H1 (cell line): ENCODE measurements around the gene FSCN2. TPM values are rescaled to one million over a fixed set of nuclear protein-coding genes. Genes with fewer than 3 reads are reported as not detected.
A peak's percentile ranks its signal among the peaks of the same experiment; 100 is the strongest.

Source experiments
- CTCF ChIA-PET: fragments of 300-600 bp; sonication (Branson Sonifier 250); formaldehyde crosslinking; loops from one replicate; lab custom pipeline; 2021; ENCODE audit not compliant: partially characterized antibody; lab: Charles Lee
- POLR2A ChIA-PET: fragments of 300-600 bp; sonication (Branson Sonifier 250); formaldehyde crosslinking; loops from one replicate; lab custom pipeline; 2021; ENCODE audit warnings: inconsistent platforms; ENCODE audit not compliant: partially characterized antibody; lab: Charles Lee
- DNase-seq, 2 experiments: peaks; one replicate each; pipeline versions ENCODE4 v3.0.0 to v3.0.0-alpha.2; 2010 to 2022; ENCODE audit warnings: low spot score in 2 of 2, low read depth in 1 of 2, mixed read lengths in 1 of 2
- FAIRE-seq: peaks from 2 replicates; lab custom pipeline; 2011; peaks lifted over from hg19 to GRCh38; lab: Jason Lieb, UNC
- H2AFZ ChIP-seq: 2 replicates; pipeline ENCODE4 v1.8.1; 2012; ENCODE audit warnings: low read length, inconsistent platforms
- H2AK5ac ChIP-seq: 2 replicates; pipeline ENCODE4 v1.6.1; 2013; ENCODE audit warnings: low read depth, low read length
- H2BK120ac ChIP-seq: replicated peaks from 2 replicates; pipeline ENCODE3; 2013; ENCODE audit warnings: low read depth, low read length, inconsistent platforms
- H2BK12ac ChIP-seq: 2 replicates; pipeline ENCODE4 v1.6.1; 2013; ENCODE audit warnings: low read depth, low read length
- H2BK15ac ChIP-seq: 2 replicates; pipeline ENCODE4 v1.6.1; 2013; ENCODE audit warnings: low read length
- H2BK20ac ChIP-seq: 2 replicates; pipeline ENCODE4 v1.6.1; 2013; ENCODE audit warnings: low read length
- H2BK5ac ChIP-seq: 2 replicates; pipeline ENCODE4 v1.6.1; 2013; ENCODE audit warnings: low read depth, low read length
- H3K14ac ChIP-seq: 2 replicates; pipeline ENCODE4 v1.6.1; 2013; ENCODE audit warnings: inconsistent platforms; ENCODE audit not compliant: insufficient read length
- H3K18ac ChIP-seq: 2 replicates; pipeline ENCODE4 v1.6.1; 2013; ENCODE audit warnings: low read length; ENCODE audit errors: extremely low read depth
- H3K23ac ChIP-seq: 2 replicates; pipeline ENCODE4 v1.6.1; 2013; ENCODE audit warnings: inconsistent platforms; ENCODE audit not compliant: insufficient read length
- H3K23me2 ChIP-seq: 2 replicates; pipeline ENCODE4 v1.6.1; 2013; ENCODE audit warnings: low read depth, low read length
- H3K27ac ChIP-seq: 2 replicates; pipeline ENCODE4 v1.6.1; 2011; ENCODE audit warnings: low read depth, low read length, inconsistent platforms
- H3K27me3 ChIP-seq, 4 experiments: replicated peaks in 1 of 4; 1 replicate in 1 of 4; 2 replicates in 3 of 4; pipeline versions ENCODE4 v1.6.1 to v1.8.1; 2011 to 2013; ENCODE audit warnings: low read length in 3 of 4, mild to moderate bottlenecking in 3 of 4, inconsistent platforms in 2 of 4, mixed read lengths in 2 of 4, moderate library complexity in 1 of 4; ENCODE audit not compliant: control insufficient read depth in 3 of 4, insufficient read depth in 3 of 4; ENCODE audit errors: extremely low read depth in 1 of 4
- H3K36me3 ChIP-seq, 4 experiments: 2 replicates each; pipeline versions ENCODE4 v1.6.1 to v1.8.1; 2011 to 2013; ENCODE audit warnings: mild to moderate bottlenecking in 4 of 4, low read length in 3 of 4, moderate library complexity in 2 of 4, control low read depth in 1 of 4, inconsistent platforms in 1 of 4; ENCODE audit not compliant: insufficient read depth in 4 of 4, control insufficient read depth in 2 of 4
- H3K4ac ChIP-seq: replicated peaks from 2 replicates; pipeline ENCODE3; 2013; ENCODE audit warnings: low read length, low read depth, mixed read lengths, inconsistent platforms; ENCODE audit not compliant: insufficient read length
- H3K4me1 ChIP-seq, 4 experiments: replicated peaks in 1 of 4; 1 replicate in 1 of 4; 2 replicates in 3 of 4; pipeline versions ENCODE4 v1.6.1 to v1.8.1; 2011 to 2013; ENCODE audit warnings: low read length in 3 of 4, inconsistent platforms in 2 of 4, mixed read lengths in 1 of 4; ENCODE audit not compliant: insufficient read depth in 4 of 4, control insufficient read depth in 3 of 4
- H3K4me2 ChIP-seq, 2 experiments: 2 replicates each; pipeline versions ENCODE4 v1.6.1 to v1.8.1; 2011 to 2013; ENCODE audit warnings: low read depth in 2 of 2, low read length in 2 of 2, control low read depth in 1 of 2, inconsistent platforms in 1 of 2, mild to moderate bottlenecking in 1 of 2; ENCODE audit not compliant: insufficient read depth in 1 of 2
- H3K4me3 ChIP-seq, 4 experiments: fragments of 200-600, 300-600 bp in 1 of 4; sonication (generic), shearing (Covaris generic), sonication (Bioruptor Twin) in 1 of 4; 2 replicates each; pipeline versions ENCODE4 v1.5.1 to v1.8.1; 2011 to 2016; ENCODE audit warnings: low read length in 4 of 4, low read depth in 3 of 4, control low read depth in 2 of 4, inconsistent platforms in 2 of 4, mild to moderate bottlenecking in 2 of 4, mixed read lengths in 1 of 4, moderate library complexity in 1 of 4; ENCODE audit not compliant: insufficient read depth in 2 of 4; ENCODE audit errors: extremely low read depth in 1 of 4
- H3K56ac ChIP-seq: replicated peaks from 2 replicates; pipeline ENCODE3; 2013; ENCODE audit warnings: low read depth, mild to moderate bottlenecking, mixed read lengths, low read length, inconsistent platforms; ENCODE audit not compliant: insufficient read length
- H3K79me1 ChIP-seq: 2 replicates; pipeline ENCODE4 v1.6.1; 2013; ENCODE audit warnings: low read depth, low read length, control low read depth
- H3K79me2 ChIP-seq, 2 experiments: 2 replicates each; pipeline versions ENCODE4 v1.6.1 to v1.8.1; 2012 to 2013; ENCODE audit warnings: low read length in 2 of 2, mild to moderate bottlenecking in 2 of 2, inconsistent platforms in 1 of 2; ENCODE audit not compliant: insufficient read depth in 2 of 2, control insufficient read depth in 1 of 2
- H3K9ac ChIP-seq, 4 experiments: replicated peaks in 1 of 4; 1 replicate in 1 of 4; 2 replicates in 3 of 4; pipeline versions ENCODE4 v1.6.1 to v1.8.1; 2011 to 2013; ENCODE audit warnings: low read depth in 3 of 4, low read length in 3 of 4, control low read depth in 2 of 4, mild to moderate bottlenecking in 2 of 4, moderate library complexity in 2 of 4, inconsistent platforms in 1 of 4; ENCODE audit errors: extremely low read depth in 1 of 4
- H3K9me3 ChIP-seq, 2 experiments: 2 replicates each; pipeline versions ENCODE4 v1.6.1 to v1.8.1; 2012 to 2013; ENCODE audit warnings: mild to moderate bottlenecking in 2 of 2, moderate library complexity in 2 of 2, control low read depth in 1 of 2, inconsistent platforms in 1 of 2, low read depth in 1 of 2, low read length in 1 of 2, mixed read lengths in 1 of 2; ENCODE audit not compliant: insufficient read depth in 2 of 2
- H4K20me1 ChIP-seq, 2 experiments: replicated peaks in 1 of 2; 2 replicates each; pipeline versions ENCODE3 to v1.8.1; 2011 to 2013; ENCODE audit warnings: inconsistent platforms in 2 of 2, low read length in 2 of 2, mild to moderate bottlenecking in 1 of 2; ENCODE audit not compliant: insufficient read depth in 2 of 2, control insufficient read depth in 1 of 2
- H4K5ac ChIP-seq: 2 replicates; pipeline ENCODE4 v1.6.1; 2013; ENCODE audit warnings: low read length, low read depth, mixed read lengths, inconsistent platforms; ENCODE audit not compliant: insufficient read length
- H4K8ac ChIP-seq: 2 replicates; pipeline ENCODE4 v1.8.0; 2013; ENCODE audit warnings: mild to moderate bottlenecking, moderate library complexity, low read length, inconsistent platforms; ENCODE audit not compliant: insufficient read depth; ENCODE audit errors: extremely low read depth
- H4K91ac ChIP-seq: replicated peaks from 2 replicates; pipeline ENCODE3; 2013; ENCODE audit warnings: low read length, mixed read lengths, inconsistent platforms; ENCODE audit not compliant: insufficient read length
- CBX5 ChIP-seq: fragments of 300-800, 300-1000 bp; sonication (generic); IDR thresholded peaks from 2 replicates; pipeline ENCODE4 v1.7.1; 2016; ENCODE audit warnings: antibody characterized with exemption, low read length, low read depth
- CHD1 ChIP-seq: IDR thresholded peaks from 2 replicates; pipeline ENCODE4 v1.6.1; 2012; ENCODE audit warnings: low read depth, low read length, improper control_type of control experiment
- CREB1 ChIP-seq: IDR thresholded peaks from 2 replicates; pipeline ENCODE4 v1.6.1; 2012; ENCODE audit warnings: inconsistent platforms
- GABPA ChIP-seq: IDR thresholded peaks from 2 replicates; pipeline ENCODE4 v1.6.1; 2011; ENCODE audit warnings: mild to moderate bottlenecking, low read length, moderate library complexity, borderline replicate concordance; ENCODE audit not compliant: insufficient read depth
- HDAC2 ChIP-seq, 2 experiments: fragments of 300-600 bp in 1 of 2; sonication (generic) in 1 of 2; IDR thresholded peaks; 2 replicates each; pipeline ENCODE4 v1.6.1; 2011 to 2012; ENCODE audit warnings: low read depth in 2 of 2, low read length in 2 of 2, mild to moderate bottlenecking in 2 of 2, moderate library complexity in 2 of 2, borderline replicate concordance in 1 of 2, inconsistent platforms in 1 of 2
- KDM1A ChIP-seq: fragments of 200-600, 300-600 bp; sonication (generic); IDR thresholded peaks from 2 replicates; pipeline ENCODE4 v1.7.1; 2016; ENCODE audit warnings: mild to moderate bottlenecking, low read length, borderline replicate concordance
- MAFK ChIP-seq: IDR thresholded peaks from 2 replicates; pipeline ENCODE4 v1.6.1; 2012; ENCODE audit warnings: low read depth, mild to moderate bottlenecking, improper control_type of control experiment, low read length
- POLR2AphosphoS5 ChIP-seq: IDR thresholded peaks from 2 replicates; pipeline ENCODE4 v1.6.1; 2011; ENCODE audit warnings: low read depth, low read length
- RAD21 ChIP-seq, 2 experiments: IDR thresholded peaks in 1 of 2; conservative IDR thresholded peaks in 1 of 2; 2 replicates each; pipeline ENCODE4 v1.6.1; 2011; ENCODE audit warnings: low read depth in 2 of 2, low read length in 2 of 2, improper control_type of control experiment in 1 of 2, inconsistent platforms in 1 of 2, mild to moderate bottlenecking in 1 of 2, moderate library complexity in 1 of 2
- SAP30 ChIP-seq: fragments of 300-600 bp; sonication (generic); IDR thresholded peaks from 2 replicates; pipeline ENCODE4 v1.7.1; 2012; ENCODE audit warnings: low read length, moderate library complexity, mild to moderate bottlenecking, inconsistent platforms; ENCODE audit not compliant: insufficient read depth, insufficient replicate concordance
- TAF1 ChIP-seq: IDR thresholded peaks from 2 replicates; pipeline ENCODE4 v1.6.1; 2011; ENCODE audit warnings: mild to moderate bottlenecking, low read depth, low read length
- YY1 ChIP-seq: IDR thresholded peaks from 2 replicates; pipeline ENCODE4 v1.6.1; 2011; ENCODE audit warnings: low read depth, mild to moderate bottlenecking, low read length
- WGBS, 2 experiments: shearing (Covaris generic) in 1 of 2; methylation state at CpG; one replicate each; pipeline versions ENCODE4 v1.1.6 to v1.1.7; 2013 to 2015; ENCODE audit warnings: low lambda C conversion rate in 2 of 2, mixed read lengths in 2 of 2, inconsistent platforms in 1 of 2, low coverage in 1 of 2, missing lambda C conversion rate in 1 of 2; ENCODE audit not compliant: insufficient replicate concordance in 2 of 2, insufficient coverage in 1 of 2, insufficient read length in 1 of 2; ENCODE audit errors: extremely low coverage in 1 of 2, missing lambda C conversion rate in 1 of 2; 5-methylcytosine and 5-hydroxymethylcytosine counted together
- polyA plus RNA-seq, 7 experiments: library from polyadenylated mRNA; depleted of rRNA in 3 of 7; stranded (reverse) in 5 of 7; unstranded in 2 of 7; fragments of >200 nt in 5 of 7; fragments of 200-250 nt in 2 of 7; gene quantifications; 1 replicate in 5 of 7; 2 replicates in 1 of 7; 4 replicates in 1 of 7; pipeline versions ENCODE4 v1.2.1 to v1.2.3, GENCODE V29; 2011 to 2013; ENCODE audit warnings: missing spikeins in 2 of 7, mixed read lengths in 2 of 7
- total RNA-seq: library from RNA; stranded (reverse); fragmentation: NEBNext Ultra II Directional; extraction: Animal tissue kit (Norgen Biotek cat#: 25700); gene quantifications from 2 replicates; pipeline ENCODE4 v1.2.1, GENCODE V29; 2021
- TF ChIP-seq, protein P1 (sequence below): IDR thresholded peaks from 2 replicates; pipeline ENCODE4 v1.6.1; 2012; ENCODE audit warnings: inconsistent platforms

FSCN2 gene
- total and polyA plus RNA-seq, 2 of the 8 experiments (the other 6 are each of a cell fraction or from before 2014, with no cell fraction given), result 0.18 to 0.30 TPM

GRCh38 chr17:81500047-81500446 is 28.1 kb upstream of the FSCN2 start:
- H4K91ac ChIP-seq, result no peak overlapping the region
- no peak for DNase-seq
- H2BK120ac ChIP-seq, result no peak overlapping the region
- 78% methylated on average over 7 of the region's 7 CpGs; no CpG with 5 or more reads in 1 of the 2 experiments for WGBS, 2 experiments
- peak overlapping the region; percentile 2; the same call in 1 of the 2 replicates for H4K8ac ChIP-seq
- H3K4me1 ChIP-seq, result peaks cover 0 to 3% (median 2%) of the 10 kb centered on the region in 4 experiments; a peak in 3 of 7 replicates
- H2BK20ac ChIP-seq, result peak overlapping the region; percentile 93; the same call in 1 of the 2 replicates
- no peak overlapping the region for H3K27ac ChIP-seq
- no peak overlapping the region for H3K18ac ChIP-seq
- no peak overlapping the region for H4K5ac ChIP-seq
- no peaks in the 10 kb centered on the region for H3K27me3 ChIP-seq
- no peak overlapping the region for H2BK12ac ChIP-seq
- TF ChIP-seq CREB1 (no peak), RAD21 (IDR thresholded peaks at IDR 0.05 in 1 of 2, conservative IDR thresholded peaks at IDR 0.05 in 1 of 2; ENCODE audit: low read depth in 2 of 2, low read length in 2 of 2) (no peak), KDM1A (no peak), YY1 (no peak), CHD1 (no peak), GABPA (no peak), HDAC2 (IDR thresholded peaks at IDR 0.05; ENCODE audit: borderline replicate concordance in 1 of 2, low read depth in 2 of 2, low read length in 2 of 2) (no peak), SAP30 (no peak), CBX5 (no peak), TAF1 (no peak), MAFK (no peak), POLR2AphosphoS5 (no peak)
- TF ChIP-seq, protein P1, sequence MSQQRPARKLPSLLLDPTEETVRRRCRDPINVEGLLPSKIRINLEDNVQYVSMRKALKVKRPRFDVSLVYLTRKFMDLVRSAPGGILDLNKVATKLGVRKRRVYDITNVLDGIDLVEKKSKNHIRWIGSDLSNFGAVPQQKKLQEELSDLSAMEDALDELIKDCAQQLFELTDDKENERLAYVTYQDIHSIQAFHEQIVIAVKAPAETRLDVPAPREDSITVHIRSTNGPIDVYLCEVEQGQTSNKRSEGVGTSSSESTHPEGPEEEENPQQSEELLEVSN, result no peak
- H3K56ac ChIP-seq, result no peak overlapping the region
- no peak overlapping the region for H3K4me2 ChIP-seq
- FAIRE-seq, result no peak
- H2BK5ac ChIP-seq, result peak overlapping the region; percentile 75
- H2BK15ac ChIP-seq, result peak overlapping the region; percentile 29; the same call in 1 of the 2 replicates
- H3K9me3 ChIP-seq, result no peaks in the 10 kb centered on the region
- no peak overlapping the region for H3K9ac ChIP-seq
- H3K79me2 ChIP-seq, result no peaks in the 10 kb centered on the region
- no peak overlapping the region for H3K14ac ChIP-seq
- H3K4me3 ChIP-seq, result no peak overlapping the region
- ChIA-PET POLR2A (interaction anchor here (0.8 to 35.8 kb wide), 6 partner anchors 8 to 52 kb away, joined by 3 to 1004 read pairs (median 3); partner anchors contain the start of genes ACTG1, FAAP100 and FSCN2), CTCF (interaction anchor here (0.7 to 3.0 kb wide), 3 partner anchors 10 to 19 kb away, joined by 3 to 18 read pairs (median 4); no protein-coding TSS in a partner anchor)
- no peak overlapping the region for H3K4ac ChIP-seq
- no peaks in the 10 kb centered on the region for H3K36me3 ChIP-seq
- no peaks in the 10 kb centered on the region for H3K23me2 ChIP-seq
- no peaks in the 10 kb centered on the region for H3K79me1 ChIP-seq
- 0 out of 2 replicates have a peak overlapping the region, but pooled peaks have one; percentile 39 for H2AK5ac ChIP-seq
- H4K20me1 ChIP-seq, result no peaks in the 10 kb centered on the region
- H2AFZ ChIP-seq, result no peak overlapping the region
- no peak overlapping the region for H3K23ac ChIP-seq
